ENCODE results near the gene TMED5. TPM values are rescaled to one million over a fixed set of nuclear protein-coding genes. Genes with fewer than 3 reads are reported as not detected.
A peak's percentile ranks its signal among the peaks of the same experiment; 100 is the strongest.

TMED5 gene
- polyA plus RNA-seq, 3 donors: 30.0 to 75.8 (median 62.8) TPM

GRCh38 chr1:93196591-93196990 lies 16.4 kb upstream of the TMED5 start:
- Histone ChIP-seq H2AFZ (ENCODE audit: insufficient read depth, low read depth, low read length, poor library complexity, severe bottlenecking) (no peak overlapping the region), H3K9me3 (replicated peaks in 1 of 2; ENCODE audit: control insufficient read depth in 1 of 2, insufficient read depth in 1 of 2, low read length in 2 of 2) (no peaks in the 10 kb centered on the region), H3K4me1 (ENCODE audit: control insufficient read depth in 1 of 2, insufficient read depth in 2 of 2, low read length in 2 of 2) (peaks cover 5 to 6% of the 10 kb centered on the region in 2 donors), H3K4me2 (replicated peaks; ENCODE audit: extremely low read depth, low read length, poor library complexity, severe bottlenecking) (no peak overlapping the region), H3K27ac (ENCODE audit: low read depth in 1 of 2, low read length in 2 of 2) (no peak overlapping the region), H3K9ac (ENCODE audit: insufficient read depth, low read length, poor library complexity, severe bottlenecking) (no peak overlapping the region), H3K79me2 (ENCODE audit: insufficient read depth, low read length) (no peaks in the 10 kb centered on the region), H3K4me3 (replicated peaks in 1 of 3; ENCODE audit: low read depth in 2 of 3, low read length in 3 of 3) (no peak overlapping the region), H3K36me3 (replicated peaks in 1 of 2; ENCODE audit: control insufficient read depth in 1 of 2, insufficient read depth in 2 of 2, low read length in 2 of 2) (peaks cover 27 to 59% of the 10 kb centered on the region in 2 donors), H3K27me3 (ENCODE audit: control insufficient read depth in 2 of 2, insufficient read depth in 2 of 2, low read length in 2 of 2) (no peaks in the 10 kb centered on the region), H4K20me1 (ENCODE audit: insufficient read depth, low read length) (no peaks in the 10 kb centered on the region)
- TF ChIP-seq, protein P1, sequence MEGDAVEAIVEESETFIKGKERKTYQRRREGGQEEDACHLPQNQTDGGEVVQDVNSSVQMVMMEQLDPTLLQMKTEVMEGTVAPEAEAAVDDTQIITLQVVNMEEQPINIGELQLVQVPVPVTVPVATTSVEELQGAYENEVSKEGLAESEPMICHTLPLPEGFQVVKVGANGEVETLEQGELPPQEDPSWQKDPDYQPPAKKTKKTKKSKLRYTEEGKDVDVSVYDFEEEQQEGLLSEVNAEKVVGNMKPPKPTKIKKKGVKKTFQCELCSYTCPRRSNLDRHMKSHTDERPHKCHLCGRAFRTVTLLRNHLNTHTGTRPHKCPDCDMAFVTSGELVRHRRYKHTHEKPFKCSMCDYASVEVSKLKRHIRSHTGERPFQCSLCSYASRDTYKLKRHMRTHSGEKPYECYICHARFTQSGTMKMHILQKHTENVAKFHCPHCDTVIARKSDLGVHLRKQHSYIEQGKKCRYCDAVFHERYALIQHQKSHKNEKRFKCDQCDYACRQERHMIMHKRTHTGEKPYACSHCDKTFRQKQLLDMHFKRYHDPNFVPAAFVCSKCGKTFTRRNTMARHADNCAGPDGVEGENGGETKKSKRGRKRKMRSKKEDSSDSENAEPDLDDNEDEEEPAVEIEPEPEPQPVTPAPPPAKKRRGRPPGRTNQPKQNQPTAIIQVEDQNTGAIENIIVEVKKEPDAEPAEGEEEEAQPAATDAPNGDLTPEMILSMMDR (IDR thresholded peaks at IDR 0.05): no peak
- no peak for DNase-seq
- intact Hi-C loops (cut with micrococcal nuclease): no loop called here
- no peak overlapping the region for H3K27ac Mint-ChIP-seq
- H3K36me3 Mint-ChIP-seq: peaks cover 33 to 64% of the 10 kb centered on the region in 2 donors
- no CpG with 5 or more reads among the region's 1 CpG for WGBS (ENCODE audit: insufficient coverage)
- H3K4me3 Mint-ChIP-seq: no peak overlapping the region
- no peaks in the 10 kb centered on the region for H3K27me3 Mint-ChIP-seq (ENCODE audit: low read depth in 3 of 3)
- H3K4me1 Mint-ChIP-seq: peaks cover 7% of the 10 kb centered on the region
- no peaks in the 10 kb centered on the region for H3K9me3 Mint-ChIP-seq

DNA sequence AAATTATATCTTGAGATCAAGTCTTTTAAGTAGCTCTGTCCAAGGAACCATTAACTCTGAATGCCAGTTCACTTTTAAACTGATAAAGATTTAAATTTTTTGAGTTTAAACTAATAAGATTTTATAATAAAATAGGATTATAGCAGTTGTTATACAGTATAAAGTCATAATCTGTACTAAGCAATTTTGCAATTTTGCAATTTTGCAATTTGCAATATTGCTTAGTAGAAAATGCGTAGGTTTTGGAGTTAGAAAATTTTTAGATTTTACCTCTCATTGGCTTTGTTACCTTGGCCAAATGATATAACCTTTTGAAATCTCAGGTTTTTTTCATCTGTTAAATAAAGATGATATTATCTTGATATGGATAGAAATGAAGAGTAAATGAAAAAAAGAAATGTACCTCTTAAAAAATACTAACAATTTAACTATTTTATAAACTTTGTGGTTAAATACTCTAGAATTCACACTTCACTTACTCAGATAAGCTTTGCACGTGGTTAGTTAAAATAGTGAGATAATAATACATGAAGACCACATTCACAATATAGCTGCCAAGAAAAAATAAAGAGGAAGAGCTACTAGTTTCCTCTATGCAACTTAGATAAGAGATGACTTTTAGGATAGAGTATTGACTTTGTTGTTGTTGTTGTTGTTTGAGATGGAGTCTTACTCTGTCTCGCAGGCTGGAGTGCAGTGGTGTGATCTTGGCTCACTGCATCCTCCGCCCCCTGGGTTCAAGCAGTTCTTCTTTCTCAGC lies 14.2 kb upstream of the TMED5 start:
- Mint-ChIP-seq H3K36me3 (peaks cover 27 to 64% of the 10 kb centered on the region in 2 donors), H3K4me3 (no peak overlapping the region), H3K27ac (peak overlapping the region in 2 of 7 donors; percentile 18 to 74), H3K4me1 (peaks cover 7% of the 10 kb centered on the region), H3K9me3 (no peaks in the 10 kb centered on the region), H3K27me3 (ENCODE audit: low read depth in 3 of 3) (no peaks in the 10 kb centered on the region)
- Histone ChIP-seq H3K4me1 (ENCODE audit: control insufficient read depth in 1 of 2, insufficient read depth in 2 of 2, low read length in 2 of 2) (peaks cover 5 to 6% of the 10 kb centered on the region in 2 donors), H3K36me3 (replicated peaks in 1 of 2; ENCODE audit: control insufficient read depth in 1 of 2, insufficient read depth in 2 of 2, low read length in 2 of 2) (peaks cover 15 to 67% of the 10 kb centered on the region in 2 donors), H4K20me1 (ENCODE audit: insufficient read depth, low read length) (no peaks in the 10 kb centered on the region), H3K79me2 (ENCODE audit: insufficient read depth, low read length) (peaks cover 4% of the 10 kb centered on the region), H2AFZ (ENCODE audit: insufficient read depth, low read depth, low read length, poor library complexity, severe bottlenecking) (peak overlapping the region; percentile 27), H3K9me3 (replicated peaks in 1 of 2; ENCODE audit: control insufficient read depth in 1 of 2, insufficient read depth in 1 of 2, low read length in 2 of 2) (no peaks in the 10 kb centered on the region), H3K27ac (ENCODE audit: low read depth in 1 of 2, low read length in 2 of 2) (peak overlapping the region in 1 of 2 donors; percentile 40), H3K4me2 (replicated peaks; ENCODE audit: extremely low read depth, low read length, poor library complexity, severe bottlenecking) (no peak overlapping the region), H3K27me3 (ENCODE audit: control insufficient read depth in 2 of 2, insufficient read depth in 2 of 2, low read length in 2 of 2) (no peaks in the 10 kb centered on the region), H3K9ac (ENCODE audit: insufficient read depth, low read length, poor library complexity, severe bottlenecking) (no peak overlapping the region), H3K4me3 (replicated peaks in 1 of 3; ENCODE audit: low read depth in 2 of 3, low read length in 3 of 3) (no peak overlapping the region)
- intact Hi-C loops (cut with micrococcal nuclease): no loop called here
- TF ChIP-seq, protein P1 (IDR thresholded peaks at IDR 0.05): no peak
- no peak for DNase-seq
- WGBS (ENCODE audit: insufficient coverage): no CpG with 5 or more reads among the region's 4 CpGs
